ENCODE measurements around the gene KIF5B.

DNA sequence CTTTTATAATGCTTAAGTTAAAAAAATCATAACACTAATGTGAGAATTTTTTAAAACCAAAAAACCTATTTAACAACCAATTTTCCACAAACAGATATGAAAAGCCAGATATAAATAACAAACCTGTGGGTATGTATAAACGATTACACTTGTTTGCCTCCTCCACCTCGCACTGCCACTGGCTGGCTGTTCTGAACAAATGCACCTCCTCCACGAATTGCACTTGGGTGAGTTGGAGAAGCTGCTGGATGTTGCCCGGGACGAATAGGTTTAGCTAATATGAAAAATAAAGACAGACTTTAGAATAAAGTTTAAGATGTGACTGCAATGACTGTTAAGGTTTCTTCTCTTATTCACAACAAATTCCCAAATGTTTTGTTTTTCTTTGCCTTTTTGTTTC, 40.8 kb downstream of the KIF5B start:
- TF ChIP-seq TAF1 (IDR thresholded peaks at IDR 0.05; ENCODE audit: low read depth, low read length) = no peak
- no peak for TF ChIP-seq POLR2AphosphoS5 (IDR thresholded peaks at IDR 0.05; ENCODE audit: low read depth, low read length)
- no peak for TF ChIP-seq POLR2A (IDR thresholded peaks at IDR 0.05; ENCODE audit: low read depth, low read length)
